HG02981 (cell line): ENCODE data around the gene BMPR1A.
"Not testable (repeated sequence)": the region's sequence is repeated elsewhere in the genome, so short reads cannot be mapped to it uniquely, and the experiment has no call there.

Experiments used
- ATAC-seq: cut with Tn5 transposase; IDR thresholded peaks from one replicate; pipeline ENCODE4 v1.9.1; 2021; ENCODE audit warnings: mild to moderate bottlenecking, moderate library complexity; ENCODE audit not compliant: unreplicated experiment

BMPR1A gene

GRCh38 chr10:86979296-86979818, 222.9 kb downstream of the BMPR1A start:
- ATAC-seq = no peak

- no peak for ATAC-seq
Observed at GRCh38 chr10:86979977-86980448, 223.6 kb downstream of the BMPR1A start.

GRCh38 chr10:86981020-86981419, 224.6 kb downstream of the BMPR1A start:
- not testable (repeated sequence) for ATAC-seq

- no peak for ATAC-seq
Observed at GRCh38 chr10:86981716-86982115, 225.3 kb downstream of the BMPR1A start.
